ENCODE measurements around the gene NECTIN4.
A peak's percentile ranks its signal among the peaks of the same experiment; 100 is the strongest.
"Not testable (repeated sequence)": the region's sequence is repeated elsewhere in the genome, so short reads cannot be mapped to it uniquely, and the experiment has no call there.

NECTIN4 gene

GRCh38 chr1:161082996-161083747 is 6.2 kb downstream of the NECTIN4 start:
- no peak for DNase-seq

GRCh38 chr1:161082483-161082882 is 6.9 kb downstream of the NECTIN4 start:
- no peak for DNase-seq

DNA sequence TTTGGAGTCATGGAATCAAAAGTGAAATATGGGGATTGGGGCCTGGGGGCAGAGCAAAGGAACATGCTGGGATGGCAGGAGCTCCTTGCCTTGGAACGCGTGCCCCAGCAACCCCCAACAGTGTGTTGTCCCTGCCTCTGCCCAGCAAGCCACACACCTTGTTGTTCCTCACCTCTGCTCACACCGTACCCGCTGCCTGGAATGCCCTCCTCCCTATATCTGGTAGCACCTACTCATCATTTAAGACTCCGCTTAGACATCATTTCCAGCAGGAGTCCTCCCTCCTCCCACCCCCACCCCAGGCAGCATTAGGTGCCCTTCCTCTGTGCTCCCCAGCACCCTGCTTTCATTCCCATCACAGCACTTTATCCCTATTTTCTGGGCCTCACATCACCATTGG is 7.8 kb downstream of the NECTIN4 start:
- no peak for DNase-seq

DNA sequence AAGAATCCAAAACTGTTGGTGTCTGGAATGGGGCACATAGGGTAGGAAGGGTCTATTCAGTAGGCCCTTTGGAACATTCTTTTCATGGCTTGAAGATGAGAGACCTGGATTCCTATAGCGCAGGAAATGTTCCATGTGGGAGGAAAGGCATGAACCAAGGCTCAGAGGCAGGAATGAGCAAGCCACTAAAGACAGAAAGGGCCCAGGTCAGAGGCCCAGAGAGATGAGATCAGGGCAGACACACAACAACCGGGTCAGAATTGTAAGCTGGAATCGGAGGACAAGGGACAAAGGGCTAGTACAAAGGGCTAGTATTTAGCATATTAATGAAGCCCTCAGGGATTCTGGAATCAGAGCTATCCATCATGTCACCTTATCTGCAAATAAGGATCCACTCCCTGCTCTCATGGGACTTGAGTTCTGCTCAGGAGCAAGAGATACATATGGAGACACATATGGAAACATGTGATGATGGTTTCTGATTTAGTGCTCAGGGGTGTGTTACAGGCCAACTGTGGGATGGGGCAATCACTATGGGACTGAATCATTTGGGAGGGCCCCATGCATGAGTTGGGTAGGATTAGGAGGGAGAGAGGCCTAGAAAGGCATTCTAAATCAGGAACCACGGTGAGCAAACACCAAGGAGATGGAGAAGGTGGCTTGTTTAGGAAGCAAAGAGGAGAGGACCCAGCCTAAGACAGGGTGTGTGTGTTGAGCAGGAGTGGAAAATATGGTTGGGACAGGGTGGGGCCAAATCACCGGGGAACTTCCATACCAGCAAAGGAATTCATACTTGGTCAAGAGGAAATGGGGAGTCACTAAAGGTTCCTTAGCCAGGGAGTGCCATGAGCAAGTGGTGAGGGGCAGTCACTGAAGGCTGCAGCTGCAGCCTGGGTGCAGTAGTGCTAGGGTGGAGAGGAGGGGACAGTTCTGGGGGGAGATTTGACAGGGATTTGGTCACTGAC is 8.6 kb downstream of the NECTIN4 start:
- no peak for DNase-seq

- no peak for DNase-seq
These were observed 9.8 kb downstream of the NECTIN4 start for GRCh38 chr1:161079436-161080110.

GRCh38 chr1:161077426-161077825 is 11.9 kb downstream of the NECTIN4 start:
- DNase-seq, result no peak

DNA sequence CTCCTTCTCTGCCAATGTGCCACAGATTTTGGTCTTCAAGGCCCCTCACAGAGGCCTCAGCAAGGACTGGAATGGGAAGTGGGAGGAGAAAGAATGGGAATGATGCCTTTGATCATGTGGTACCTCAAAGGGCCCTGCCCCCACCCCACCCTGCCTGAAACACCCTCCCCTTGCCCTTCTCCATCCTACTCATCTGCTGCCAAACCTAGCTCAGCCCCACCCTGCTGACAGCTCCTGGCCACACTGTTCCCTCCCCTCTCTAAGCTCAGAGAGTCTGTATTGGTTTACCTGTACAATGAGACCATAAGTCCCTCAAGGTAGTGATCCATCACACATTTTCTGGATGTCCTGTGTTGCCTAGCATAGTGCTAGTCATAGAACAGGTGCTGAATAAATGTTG is 12.9 kb downstream of the NECTIN4 start:
- DNase-seq, result no peak

DNA sequence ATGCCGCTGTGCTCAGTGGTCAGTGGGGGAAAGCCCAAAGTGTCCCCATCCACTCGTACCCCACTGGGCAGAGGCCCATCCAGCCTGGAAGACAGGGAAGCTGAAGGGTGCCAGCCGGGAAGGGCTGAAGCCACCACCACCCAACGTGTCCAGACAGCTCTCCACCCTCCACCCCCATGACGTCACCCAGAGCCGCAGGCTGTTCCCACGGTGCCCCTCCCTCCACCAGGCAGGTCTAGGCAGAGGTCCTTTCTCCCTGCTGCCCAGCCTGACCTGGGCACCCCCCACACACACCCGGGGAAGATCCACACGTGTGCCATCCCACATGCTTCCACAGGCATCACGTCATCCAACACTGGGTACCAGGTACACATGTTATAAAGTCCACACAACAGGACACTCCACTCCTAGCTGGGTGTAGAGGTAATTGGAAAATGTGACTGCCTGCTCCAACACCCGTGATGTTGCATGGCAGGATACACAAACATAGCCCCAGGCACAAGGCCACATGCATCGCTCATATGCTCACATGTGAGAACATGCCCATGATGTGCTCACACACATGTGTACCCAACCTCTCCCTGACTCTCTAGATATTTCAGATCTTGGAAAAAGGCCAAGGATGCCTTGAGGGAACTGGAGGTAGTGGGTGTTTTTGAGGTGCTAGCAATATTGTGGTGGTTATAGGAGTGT is 14.5 kb downstream of the NECTIN4 start:
- DNase-seq, result no peak

GRCh38 chr1:161073474-161074121 is 15.8 kb downstream of the NECTIN4 start:
- no peak for DNase-seq

- DNase-seq, result no peak
These were observed 16.5 kb downstream of the NECTIN4 start for GRCh38 chr1:161072751-161073449.

DNA sequence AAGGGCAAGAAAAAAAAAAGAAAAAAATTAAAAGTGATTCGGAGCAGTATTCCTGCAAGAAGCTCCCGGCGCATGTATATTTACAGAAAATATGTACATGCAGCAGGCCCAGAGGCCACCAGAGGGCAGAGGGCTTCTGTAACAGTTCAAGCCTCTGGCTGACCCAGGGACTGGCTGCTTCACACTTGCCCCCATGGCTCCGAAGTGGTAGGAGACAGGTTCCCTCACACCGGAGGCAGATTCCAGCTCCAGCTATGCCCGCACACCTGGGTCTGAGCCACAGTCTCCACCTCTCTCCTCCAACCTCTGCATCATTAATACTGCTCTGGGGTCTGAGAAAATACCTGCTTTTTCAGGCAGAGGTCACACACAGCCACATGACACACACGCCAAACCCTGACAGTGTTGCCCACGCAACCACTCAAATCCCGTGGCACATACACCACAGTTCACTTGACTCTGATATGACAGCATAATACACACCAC is 17.4 kb downstream of the NECTIN4 start:
- DNase-seq, result peak in 12 of 51 donors; percentile 2 to 38 (median 10)

GRCh38 chr1:161070761-161071160 is 18.6 kb downstream of the NECTIN4 start:
- no peak for DNase-seq

DNA sequence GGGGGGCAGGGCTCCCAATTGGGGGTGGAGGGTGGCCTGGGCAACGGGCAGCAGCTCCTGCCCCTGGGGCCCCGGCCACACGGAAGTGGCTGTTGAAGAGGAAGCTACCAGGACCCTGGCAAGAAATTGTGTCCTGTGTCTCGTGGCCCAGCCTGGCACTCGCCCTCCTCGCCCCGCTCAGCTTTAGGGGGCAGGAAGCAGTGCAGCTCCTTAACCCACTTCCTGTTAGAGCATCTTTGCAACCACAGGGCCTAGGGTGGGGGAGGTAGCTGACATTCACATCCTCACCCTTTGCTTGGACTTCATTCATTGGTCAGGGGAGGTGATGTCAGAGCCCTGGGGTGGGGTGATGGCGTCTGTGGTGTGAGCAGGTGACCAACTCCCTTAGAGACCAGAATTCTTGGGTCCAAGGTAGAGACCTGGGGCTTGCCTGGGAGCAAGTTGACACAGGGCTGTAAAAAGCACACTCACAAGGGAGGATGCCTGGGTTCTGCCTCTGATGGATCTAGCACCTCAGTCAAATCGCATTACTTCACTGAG is 19.6 kb downstream of the NECTIN4 start, which contains the start of gene ARHGAP30:
Gene ARHGAP30, minus strand, starts transcription at position 161 of the 540 bp plus-strand sequence. CDS start 267 bp downstream, outside the sequence.
- peak in 37 of 51 donors; percentile 0 to 65 (median 23) for DNase-seq

DNA sequence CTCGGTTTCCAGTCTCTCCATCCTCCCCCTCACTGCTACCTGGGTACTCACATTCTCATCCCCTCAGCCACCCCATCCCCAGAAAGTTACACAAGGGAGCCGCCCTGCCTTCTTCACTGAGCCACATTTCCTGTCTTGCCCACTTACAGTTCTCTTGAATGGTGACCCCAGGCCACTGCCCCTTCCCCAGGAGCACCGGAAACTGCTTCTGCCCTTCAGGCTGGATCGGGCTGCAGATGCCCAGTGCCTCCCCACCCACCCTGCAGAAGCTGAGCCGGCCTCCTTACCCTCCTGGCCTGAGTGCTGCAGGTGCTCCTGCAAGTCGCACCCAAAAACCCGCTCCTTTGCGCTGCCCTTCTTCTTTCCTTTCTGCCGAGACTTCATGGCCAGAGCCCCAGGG is 20.1 kb downstream of the NECTIN4 start:
- DNase-seq, result no peak

GRCh38 chr1:161068306-161069234 is 20.8 kb downstream of the NECTIN4 start:
- peak in 27 of 51 donors; percentile 1 to 41 (median 19) for DNase-seq

- DNase-seq, result no peak
These were observed 22.7 kb downstream of the NECTIN4 start for GRCh38 chr1:161066694-161067093.

DNA sequence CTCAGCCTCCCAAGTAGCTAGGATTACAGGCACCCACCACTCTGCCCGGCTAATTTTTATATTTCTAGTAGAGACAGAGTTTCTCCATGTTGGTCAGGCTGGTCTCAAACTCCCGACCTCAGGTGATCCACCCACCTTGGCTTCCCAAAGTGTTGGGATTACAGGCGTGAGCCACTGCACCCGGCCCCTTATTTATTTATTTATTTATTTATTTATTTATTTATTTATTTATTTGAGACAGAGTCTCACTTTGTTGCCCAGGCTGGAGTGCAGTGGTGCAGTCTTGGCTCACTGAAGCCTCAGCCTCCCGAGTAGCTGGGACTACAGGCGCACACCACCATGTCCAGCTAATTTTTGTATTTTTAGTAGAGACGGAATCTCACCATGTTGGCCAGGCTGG is 23.7 kb downstream of the NECTIN4 start:
- DNase-seq, result not testable (repeated sequence)

GRCh38 chr1:161063936-161064335 is 25.4 kb downstream of the NECTIN4 start:
- not testable (repeated sequence) for DNase-seq
